Ishikawa (cell line): ENCODE data around the gene TRPV2.

Experiments used
- CREB1 ChIP-seq: IDR thresholded peaks from 2 replicates; pipeline ENCODE4 v1.6.1; 2012; ENCODE audit warnings: low read depth
- EP300 ChIP-seq: IDR thresholded peaks from 2 replicates; pipeline ENCODE4 v1.6.1; 2012; ENCODE audit warnings: borderline replicate concordance
- FOXM1 ChIP-seq: IDR thresholded peaks from 2 replicates; pipeline ENCODE4 v1.6.1; 2012; ENCODE audit warnings: low read depth, borderline replicate concordance
- RAD21 ChIP-seq: IDR thresholded peaks from 2 replicates; pipeline ENCODE4 v1.6.1; 2012; ENCODE audit warnings: low read depth
- TAF1 ChIP-seq: IDR thresholded peaks from 2 replicates; pipeline ENCODE4 v1.6.1; 2012; ENCODE audit warnings: low read depth, mild to moderate bottlenecking
- TCF12 ChIP-seq: IDR thresholded peaks from 2 replicates; pipeline ENCODE4 v1.6.1; 2012; ENCODE audit warnings: low read depth
- TEAD4 ChIP-seq: IDR thresholded peaks from 2 replicates; pipeline ENCODE4 v1.6.1; 2012
- TF ChIP-seq, protein P1 (sequence below): IDR thresholded peaks from 2 replicates; pipeline ENCODE4 v1.6.1; 2012; ENCODE audit warnings: low read depth, mild to moderate bottlenecking
- TF ChIP-seq, protein P2 (sequence below): IDR thresholded peaks from 2 replicates; pipeline ENCODE4 v1.6.1; 2012

DNA sequence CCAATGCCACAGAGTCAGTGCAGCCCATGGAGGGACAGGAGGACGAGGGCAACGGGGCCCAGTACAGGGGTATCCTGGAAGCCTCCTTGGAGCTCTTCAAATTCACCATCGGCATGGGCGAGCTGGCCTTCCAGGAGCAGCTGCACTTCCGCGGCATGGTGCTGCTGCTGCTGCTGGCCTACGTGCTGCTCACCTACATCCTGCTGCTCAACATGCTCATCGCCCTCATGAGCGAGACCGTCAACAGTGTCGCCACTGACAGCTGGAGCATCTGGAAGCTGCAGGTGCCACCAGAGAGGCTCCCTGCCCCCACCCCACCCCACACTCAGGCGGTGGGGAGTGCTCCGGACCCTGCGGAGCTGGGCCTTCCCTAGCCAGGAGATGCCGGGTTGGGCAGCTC lies 16.6 kb downstream of the TRPV2 start:
- TF ChIP-seq TCF12 (no peak), TEAD4 (no peak), EP300 (no peak), RAD21 (no peak), CREB1 (no peak), TAF1 (no peak), FOXM1 (no peak)
- TF ChIP-seq, protein P1, sequence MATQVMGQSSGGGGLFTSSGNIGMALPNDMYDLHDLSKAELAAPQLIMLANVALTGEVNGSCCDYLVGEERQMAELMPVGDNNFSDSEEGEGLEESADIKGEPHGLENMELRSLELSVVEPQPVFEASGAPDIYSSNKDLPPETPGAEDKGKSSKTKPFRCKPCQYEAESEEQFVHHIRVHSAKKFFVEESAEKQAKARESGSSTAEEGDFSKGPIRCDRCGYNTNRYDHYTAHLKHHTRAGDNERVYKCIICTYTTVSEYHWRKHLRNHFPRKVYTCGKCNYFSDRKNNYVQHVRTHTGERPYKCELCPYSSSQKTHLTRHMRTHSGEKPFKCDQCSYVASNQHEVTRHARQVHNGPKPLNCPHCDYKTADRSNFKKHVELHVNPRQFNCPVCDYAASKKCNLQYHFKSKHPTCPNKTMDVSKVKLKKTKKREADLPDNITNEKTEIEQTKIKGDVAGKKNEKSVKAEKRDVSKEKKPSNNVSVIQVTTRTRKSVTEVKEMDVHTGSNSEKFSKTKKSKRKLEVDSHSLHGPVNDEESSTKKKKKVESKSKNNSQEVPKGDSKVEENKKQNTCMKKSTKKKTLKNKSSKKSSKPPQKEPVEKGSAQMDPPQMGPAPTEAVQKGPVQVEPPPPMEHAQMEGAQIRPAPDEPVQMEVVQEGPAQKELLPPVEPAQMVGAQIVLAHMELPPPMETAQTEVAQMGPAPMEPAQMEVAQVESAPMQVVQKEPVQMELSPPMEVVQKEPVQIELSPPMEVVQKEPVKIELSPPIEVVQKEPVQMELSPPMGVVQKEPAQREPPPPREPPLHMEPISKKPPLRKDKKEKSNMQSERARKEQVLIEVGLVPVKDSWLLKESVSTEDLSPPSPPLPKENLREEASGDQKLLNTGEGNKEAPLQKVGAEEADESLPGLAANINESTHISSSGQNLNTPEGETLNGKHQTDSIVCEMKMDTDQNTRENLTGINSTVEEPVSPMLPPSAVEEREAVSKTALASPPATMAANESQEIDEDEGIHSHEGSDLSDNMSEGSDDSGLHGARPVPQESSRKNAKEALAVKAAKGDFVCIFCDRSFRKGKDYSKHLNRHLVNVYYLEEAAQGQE = no peak
- TF ChIP-seq, protein P2, sequence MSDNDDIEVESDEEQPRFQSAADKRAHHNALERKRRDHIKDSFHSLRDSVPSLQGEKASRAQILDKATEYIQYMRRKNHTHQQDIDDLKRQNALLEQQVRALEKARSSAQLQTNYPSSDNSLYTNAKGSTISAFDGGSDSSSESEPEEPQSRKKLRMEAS = no peak
